Upper lobe of left lung (tissue), 4 donors: ENCODE results near the gene FAIM.

Experiments
- POLR2A ChIP-seq, 4 donors: fragments of 450-650 bp; IDR thresholded peaks; one replicate each; pipeline ENCODE4 v1.5.1; 2016 to 2017; ENCODE audit warnings: antibody characterized with exemption in 4 of 4, mild to moderate bottlenecking in 2 of 4
- TF ChIP-seq, protein P1 (sequence below), 6 experiments: fragments of 450-650 bp in 4 of 6; fragments of 200-600 bp in 2 of 6; sonication (generic) in 2 of 6; IDR thresholded peaks; one replicate each; pipeline ENCODE4 v1.5.1; 2016 to 2019; ENCODE audit warnings: antibody characterized with exemption in 6 of 6

DNA sequence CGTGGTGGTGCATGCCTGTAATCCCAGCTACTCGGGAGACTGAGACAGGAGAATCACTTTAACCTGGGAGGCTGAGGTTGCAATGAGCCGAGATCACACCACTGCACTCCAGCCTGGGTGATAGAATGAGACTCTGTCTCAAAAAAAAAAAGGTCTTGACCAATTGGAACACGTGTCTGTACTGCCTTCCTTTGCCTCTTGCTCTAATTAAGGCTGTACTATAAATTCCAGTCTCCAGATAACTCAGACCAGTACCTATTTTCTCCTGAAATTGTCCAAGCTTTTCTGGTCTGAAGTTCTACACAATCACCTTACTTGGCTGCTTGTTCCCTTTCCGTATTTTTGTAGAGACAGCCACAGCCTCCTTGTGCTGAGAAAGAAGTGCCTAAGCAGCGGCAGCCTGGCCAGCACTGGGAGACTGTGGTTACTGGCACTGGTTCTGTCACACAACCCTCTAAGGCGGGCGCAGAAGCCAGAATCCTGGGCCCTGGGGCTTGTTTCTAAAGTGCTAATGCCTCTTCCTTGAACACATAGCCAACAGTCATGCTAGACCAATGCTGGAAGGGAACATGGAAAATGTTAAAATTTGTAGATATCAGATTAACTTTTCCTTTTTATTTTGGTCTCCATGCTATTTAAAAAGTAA lies 8.3 kb upstream of the FAIM start:
- no peak for TF ChIP-seq POLR2A (IDR thresholded peaks at IDR 0.05)
- TF ChIP-seq, protein P1, sequence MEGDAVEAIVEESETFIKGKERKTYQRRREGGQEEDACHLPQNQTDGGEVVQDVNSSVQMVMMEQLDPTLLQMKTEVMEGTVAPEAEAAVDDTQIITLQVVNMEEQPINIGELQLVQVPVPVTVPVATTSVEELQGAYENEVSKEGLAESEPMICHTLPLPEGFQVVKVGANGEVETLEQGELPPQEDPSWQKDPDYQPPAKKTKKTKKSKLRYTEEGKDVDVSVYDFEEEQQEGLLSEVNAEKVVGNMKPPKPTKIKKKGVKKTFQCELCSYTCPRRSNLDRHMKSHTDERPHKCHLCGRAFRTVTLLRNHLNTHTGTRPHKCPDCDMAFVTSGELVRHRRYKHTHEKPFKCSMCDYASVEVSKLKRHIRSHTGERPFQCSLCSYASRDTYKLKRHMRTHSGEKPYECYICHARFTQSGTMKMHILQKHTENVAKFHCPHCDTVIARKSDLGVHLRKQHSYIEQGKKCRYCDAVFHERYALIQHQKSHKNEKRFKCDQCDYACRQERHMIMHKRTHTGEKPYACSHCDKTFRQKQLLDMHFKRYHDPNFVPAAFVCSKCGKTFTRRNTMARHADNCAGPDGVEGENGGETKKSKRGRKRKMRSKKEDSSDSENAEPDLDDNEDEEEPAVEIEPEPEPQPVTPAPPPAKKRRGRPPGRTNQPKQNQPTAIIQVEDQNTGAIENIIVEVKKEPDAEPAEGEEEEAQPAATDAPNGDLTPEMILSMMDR (IDR thresholded peaks at IDR 0.05), result no peak
